Bronchial epithelial cell (primary cell): ENCODE measurements around the gene RUVBL1. TPM values are rescaled to one million over a fixed set of nuclear protein-coding genes. Genes with fewer than 3 reads are reported as not detected.

Source experiments
- DNase-seq: peaks from one replicate; pipeline ENCODE4 v3.0.0-alpha.2; 2010; ENCODE audit warnings: low read depth
- FAIRE-seq: peaks from 2 replicates; lab custom pipeline; 2011; peaks lifted over from hg19 to GRCh38; lab: Jason Lieb, UNC
- H3K27me3 ChIP-seq: 2 replicates; pipeline ENCODE4 v1.5.1; 2011; ENCODE audit warnings: low read length; ENCODE audit not compliant: control insufficient read depth, insufficient read depth
- H3K36me3 ChIP-seq: 2 replicates; pipeline ENCODE4 v1.5.1; 2011; ENCODE audit warnings: low read length; ENCODE audit not compliant: control insufficient read depth, insufficient read depth
- H3K4me3 ChIP-seq: 2 replicates; pipeline ENCODE4 v1.5.1; 2011; ENCODE audit warnings: mild to moderate bottlenecking, low read depth, low read length, control low read depth
- CTCF ChIP-seq: IDR thresholded peaks from 2 replicates; pipeline ENCODE4 v1.5.1; 2011; ENCODE audit warnings: mild to moderate bottlenecking, moderate library complexity, low read length, control low read depth, inconsistent platforms; ENCODE audit not compliant: insufficient read depth, severe bottlenecking
- total RNA-seq: library from RNA; depleted of rRNA; stranded (reverse); fragments of >200 nt; gene quantifications from 2 replicates; pipeline ENCODE4 v1.2.1, GENCODE V29; 2014

Gene RUVBL1
- total RNA-seq, 1 donor from 2014 or later, result 60.8 TPM

GRCh38 chr3:128112357-128112968 is 11.1 kb downstream of the RUVBL1 start:
- Histone ChIP-seq H3K36me3 (peaks cover 10% of the 10 kb centered on the region), H3K27me3 (no peaks in the 10 kb centered on the region), H3K4me3 (no peak overlapping the region)
- FAIRE-seq (peak; percentile 86), DNase-seq (peak; percentile 86)
- TF ChIP-seq CTCF, result no peak

GRCh38 chr3:128111147-128111546 is 12.5 kb downstream of the RUVBL1 start:
- Histone ChIP-seq H3K4me3 (no peak overlapping the region), H3K27me3 (no peaks in the 10 kb centered on the region), H3K36me3 (peaks cover 9% of the 10 kb centered on the region)
- FAIRE-seq (no peak), DNase-seq (no peak)
- TF ChIP-seq CTCF, result no peak

DNA sequence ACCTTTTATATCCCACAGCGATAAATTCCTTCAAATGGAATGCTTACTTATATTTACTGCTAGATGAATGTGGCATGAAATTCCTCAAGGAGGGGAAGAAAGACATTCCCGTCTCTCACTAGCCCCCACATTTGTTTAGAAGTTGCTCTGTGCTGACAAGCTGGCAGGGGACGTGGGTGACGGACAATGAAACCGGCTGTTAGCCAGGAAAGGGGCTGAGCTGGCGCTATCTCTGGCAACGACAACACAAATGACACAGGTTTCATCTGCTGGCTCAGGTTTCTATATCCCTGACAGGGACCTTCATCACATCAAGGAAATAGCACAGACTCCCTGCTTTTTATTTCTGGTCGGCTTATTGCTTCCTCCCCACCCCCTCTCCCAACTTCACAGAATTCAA is 15.8 kb downstream of the RUVBL1 start:
- Histone ChIP-seq H3K36me3 (peaks cover 9% of the 10 kb centered on the region), H3K27me3 (no peaks in the 10 kb centered on the region), H3K4me3 (no peak overlapping the region)
- FAIRE-seq (no peak), DNase-seq (no peak)
- TF ChIP-seq CTCF, result no peak

- DNase-seq (no peak), FAIRE-seq (no peak)
- Histone ChIP-seq H3K4me3 (no peak overlapping the region), H3K36me3 (peaks cover 20% of the 10 kb centered on the region), H3K27me3 (no peaks in the 10 kb centered on the region)
- no peak for TF ChIP-seq CTCF
Measured at GRCh38 chr3:128103136-128103676, 20.4 kb downstream of the RUVBL1 start.

DNA sequence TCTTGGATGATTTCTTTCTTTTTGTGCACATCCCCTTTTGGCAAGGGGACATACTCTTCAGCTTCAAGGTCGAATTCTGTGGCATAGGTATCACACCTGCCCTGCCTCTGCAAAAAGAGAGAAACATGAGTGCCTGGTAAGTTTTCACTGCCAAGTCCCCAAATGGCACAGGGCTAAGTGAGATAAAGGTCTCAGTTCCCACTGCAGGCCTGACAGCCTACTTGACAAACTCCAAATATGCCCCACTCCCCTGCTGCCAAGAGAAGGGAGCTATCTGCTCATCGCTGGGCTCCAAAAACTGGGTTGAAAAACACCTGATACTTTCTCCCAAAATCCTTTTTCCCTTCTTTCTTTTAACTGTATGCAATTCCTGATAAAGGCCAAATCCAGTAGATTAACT is 23.0 kb downstream of the RUVBL1 start:
- FAIRE-seq, result no peak
- no peak overlapping the region for H3K4me3 ChIP-seq
- peaks cover 25% of the 10 kb centered on the region for H3K36me3 ChIP-seq
- no peak for DNase-seq
- TF ChIP-seq CTCF, result no peak
- H3K27me3 ChIP-seq, result no peaks in the 10 kb centered on the region

GRCh38 chr3:128100161-128100560 is 23.5 kb downstream of the RUVBL1 start:
- FAIRE-seq, result peak; percentile 68
- H3K27me3 ChIP-seq, result no peaks in the 10 kb centered on the region
- no peak overlapping the region for H3K4me3 ChIP-seq
- no peak for TF ChIP-seq CTCF
- H3K36me3 ChIP-seq, result peaks cover 25% of the 10 kb centered on the region
- no peak for DNase-seq
